ENCODE measurements around the gene C1QTNF6.

Gene C1QTNF6

DNA sequence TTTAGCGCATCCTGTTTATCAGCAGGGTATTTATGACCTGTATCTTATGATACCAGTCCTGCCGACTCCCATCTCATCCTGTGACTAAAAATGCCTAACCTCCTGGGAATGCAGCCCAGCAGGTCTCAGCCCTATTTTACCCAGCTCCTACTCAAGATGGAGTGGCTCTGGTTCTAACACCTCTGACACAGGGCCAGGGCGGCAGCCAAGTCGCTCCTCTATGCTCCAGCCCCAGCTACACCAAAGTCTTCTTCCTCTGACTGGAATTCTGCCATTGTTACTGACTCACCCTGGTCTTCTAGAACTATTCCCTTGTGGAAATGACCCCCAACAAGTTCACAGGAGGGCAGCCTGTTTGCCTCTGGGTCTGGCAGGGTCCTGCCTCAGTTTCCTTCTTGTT lies 7.9 kb upstream of the C1QTNF6 start:
- no peak overlapping the region for H3K4me2 ChIP-seq (ENCODE audit: low read depth, low read length, poor library complexity, severe bottlenecking)
- H3K4me1 ChIP-seq (ENCODE audit: insufficient read depth, low read length, poor library complexity, severe bottlenecking), result peaks cover 19% of the 10 kb centered on the region
- no peak overlapping the region for H3K9ac ChIP-seq (ENCODE audit: low read depth, low read length, poor library complexity, severe bottlenecking)
- H3K27me3 ChIP-seq (ENCODE audit: insufficient read depth, low read length, poor library complexity, severe bottlenecking), result no peaks in the 10 kb centered on the region
- no peak overlapping the region for H2AFZ ChIP-seq (ENCODE audit: low read length)
- TF ChIP-seq EZH2phosphoT487 (IDR thresholded peaks at IDR 0.05; ENCODE audit: borderline replicate concordance), result no peak
- no peak for TF ChIP-seq CTCF (conservative IDR thresholded peaks at IDR 0.05; ENCODE audit: low read length)
- peaks cover 3% of the 10 kb centered on the region; the same call in 1 of the 2 replicates for H3K9me3 ChIP-seq (ENCODE audit: insufficient read depth, low read depth, low read length)
- no peaks in the 10 kb centered on the region for H3K9me2 ChIP-seq (replicated peaks; ENCODE audit: low read depth, low read length)
- H3F3A ChIP-seq (ENCODE audit: low read depth), result no peaks in the 10 kb centered on the region
- peaks cover 8% of the 10 kb centered on the region; the same call in 1 of the 2 replicates for H3K79me2 ChIP-seq (ENCODE audit: insufficient read depth, low read length)
- no peak overlapping the region for H3K4me3 ChIP-seq (ENCODE audit: low read length, poor library complexity, severe bottlenecking)
- no peaks in the 10 kb centered on the region for H3K36me3 ChIP-seq (ENCODE audit: insufficient read depth, low read length)
- H4K20me1 ChIP-seq (ENCODE audit: insufficient read depth, low read length, poor library complexity, severe bottlenecking), result no peaks in the 10 kb centered on the region

GRCh38 chr22:37194750-37195149 lies 6.7 kb upstream of the C1QTNF6 start:
- no peak overlapping the region for H3K9ac ChIP-seq (ENCODE audit: low read depth, low read length, poor library complexity, severe bottlenecking)
- H3K4me2 ChIP-seq (ENCODE audit: low read depth, low read length, poor library complexity, severe bottlenecking), result no peak overlapping the region
- H3K79me2 ChIP-seq (ENCODE audit: insufficient read depth, low read length), result peaks cover 8% of the 10 kb centered on the region; the same call in 1 of the 2 replicates
- H3K4me1 ChIP-seq (ENCODE audit: insufficient read depth, low read length, poor library complexity, severe bottlenecking), result peaks cover 16% of the 10 kb centered on the region
- no peaks in the 10 kb centered on the region for H3F3A ChIP-seq (ENCODE audit: low read depth)
- H3K36me3 ChIP-seq (ENCODE audit: insufficient read depth, low read length), result no peaks in the 10 kb centered on the region
- no peaks in the 10 kb centered on the region for H3K27me3 ChIP-seq (ENCODE audit: insufficient read depth, low read length, poor library complexity, severe bottlenecking)
- H3K9me3 ChIP-seq (ENCODE audit: insufficient read depth, low read depth, low read length), result peaks cover 3% of the 10 kb centered on the region; the same call in 1 of the 2 replicates
- H4K20me1 ChIP-seq (ENCODE audit: insufficient read depth, low read length, poor library complexity, severe bottlenecking), result no peaks in the 10 kb centered on the region
- H2AFZ ChIP-seq (ENCODE audit: low read length), result no peak overlapping the region
- TF ChIP-seq CTCF (conservative IDR thresholded peaks at IDR 0.05; ENCODE audit: low read length), result no peak
- TF ChIP-seq EZH2phosphoT487 (IDR thresholded peaks at IDR 0.05; ENCODE audit: borderline replicate concordance), result no peak
- no peaks in the 10 kb centered on the region for H3K9me2 ChIP-seq (replicated peaks; ENCODE audit: low read depth, low read length)
- no peak overlapping the region for H3K4me3 ChIP-seq (ENCODE audit: low read length, poor library complexity, severe bottlenecking)

GRCh38 chr22:37193629-37194191 lies 5.7 kb upstream of the C1QTNF6 start:
- Histone ChIP-seq H3K9me2 (replicated peaks; ENCODE audit: low read depth, low read length) (no peaks in the 10 kb centered on the region), H3K4me1 (ENCODE audit: insufficient read depth, low read length, poor library complexity, severe bottlenecking) (peaks cover 17% of the 10 kb centered on the region), H3K79me2 (ENCODE audit: insufficient read depth, low read length) (peaks cover 8% of the 10 kb centered on the region; the same call in 1 of the 2 replicates), H3K36me3 (ENCODE audit: insufficient read depth, low read length) (no peaks in the 10 kb centered on the region), H3K27me3 (ENCODE audit: insufficient read depth, low read length, poor library complexity, severe bottlenecking) (no peaks in the 10 kb centered on the region), H3K4me3 (ENCODE audit: low read length, poor library complexity, severe bottlenecking) (no peak overlapping the region), H4K20me1 (ENCODE audit: insufficient read depth, low read length, poor library complexity, severe bottlenecking) (no peaks in the 10 kb centered on the region), H3K9ac (ENCODE audit: low read depth, low read length, poor library complexity, severe bottlenecking) (no peak overlapping the region), H3K9me3 (ENCODE audit: insufficient read depth, low read depth, low read length) (peaks cover 3% of the 10 kb centered on the region; the same call in 1 of the 2 replicates), H3F3A (ENCODE audit: low read depth) (no peaks in the 10 kb centered on the region), H3K4me2 (ENCODE audit: low read depth, low read length, poor library complexity, severe bottlenecking) (no peak overlapping the region), H2AFZ (ENCODE audit: low read length) (no peak overlapping the region)
- no peak for TF ChIP-seq EZH2phosphoT487 (IDR thresholded peaks at IDR 0.05; ENCODE audit: borderline replicate concordance)
- TF ChIP-seq CTCF (conservative IDR thresholded peaks at IDR 0.05; ENCODE audit: low read length), result no peak

All from Loucy (cell line).